Astrocyte (in vitro differentiated cells and primary cell): ENCODE measurements around the gene RAX2.

Experiments
- CTCF ChIP-seq: IDR thresholded peaks from 2 replicates; pipeline ENCODE4 v1.5.1; 2011; ENCODE audit warnings: low read depth, mild to moderate bottlenecking, inconsistent platforms, low read length, moderate library complexity; ENCODE audit not compliant: insufficient read depth
- EZH2 ChIP-seq: IDR thresholded peaks from 2 replicates; pipeline ENCODE4 v1.6.1; 2012; ENCODE audit warnings: mild to moderate bottlenecking, low read length, inconsistent platforms; ENCODE audit not compliant: insufficient read depth

DNA sequence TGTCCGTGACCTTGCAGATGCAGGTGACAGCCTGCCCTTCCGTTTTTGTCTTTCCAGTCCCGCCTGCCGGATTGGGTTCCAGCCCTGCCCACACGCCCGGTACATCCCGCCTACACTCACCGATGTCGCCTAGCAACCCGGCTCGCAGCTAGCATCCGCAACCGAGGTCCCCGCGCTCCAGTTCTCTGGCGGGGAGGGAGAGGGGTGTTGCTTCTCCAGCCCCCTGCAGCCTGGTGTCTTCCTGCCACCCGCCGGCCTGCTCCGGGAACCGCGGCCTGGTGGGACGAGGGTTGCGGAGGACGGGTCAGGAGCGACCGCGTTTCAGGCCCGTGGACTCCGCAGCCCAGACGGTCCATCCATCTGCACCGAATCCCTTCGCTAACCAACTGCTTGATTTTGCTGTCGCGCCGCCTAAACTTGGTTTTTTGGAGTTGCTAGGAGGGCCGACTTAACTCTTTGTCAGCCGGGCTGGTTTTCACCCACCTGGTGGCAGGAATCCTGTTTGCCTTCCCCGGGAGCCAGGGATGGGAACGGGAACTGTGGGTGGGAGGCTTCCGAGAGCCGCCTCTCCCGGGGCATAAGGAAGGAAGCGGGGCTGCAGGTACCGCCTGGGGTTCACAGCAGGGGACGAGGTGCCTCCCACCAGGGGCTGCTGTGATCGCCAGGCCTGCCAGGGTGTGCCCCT, 29.5 kb upstream of the RAX2 start:
- TF ChIP-seq CTCF (no peak), EZH2 (peak; percentile 90)
